Measurements from ENCODE around the gene GRB2.

Gene GRB2

GRCh38 chr17:75412455-75413317 lies 7.2 kb upstream of the GRB2 start:
- peak; percentile 74 to 83 for DNase-seq

GRCh38 chr17:75411328-75412067 lies 6.0 kb upstream of the GRB2 start:
- DNase-seq: no peak

GRCh38 chr17:75410141-75410540 lies 4.7 kb upstream of the GRB2 start:
- DNase-seq: no peak

GRCh38 chr17:75407655-75408352 lies 2.3 kb upstream of the GRB2 start:
- no peak for DNase-seq

GRCh38 chr17:75406222-75406615 lies 741 bp upstream of the GRB2 start:
- no peak for DNase-seq

DNA sequence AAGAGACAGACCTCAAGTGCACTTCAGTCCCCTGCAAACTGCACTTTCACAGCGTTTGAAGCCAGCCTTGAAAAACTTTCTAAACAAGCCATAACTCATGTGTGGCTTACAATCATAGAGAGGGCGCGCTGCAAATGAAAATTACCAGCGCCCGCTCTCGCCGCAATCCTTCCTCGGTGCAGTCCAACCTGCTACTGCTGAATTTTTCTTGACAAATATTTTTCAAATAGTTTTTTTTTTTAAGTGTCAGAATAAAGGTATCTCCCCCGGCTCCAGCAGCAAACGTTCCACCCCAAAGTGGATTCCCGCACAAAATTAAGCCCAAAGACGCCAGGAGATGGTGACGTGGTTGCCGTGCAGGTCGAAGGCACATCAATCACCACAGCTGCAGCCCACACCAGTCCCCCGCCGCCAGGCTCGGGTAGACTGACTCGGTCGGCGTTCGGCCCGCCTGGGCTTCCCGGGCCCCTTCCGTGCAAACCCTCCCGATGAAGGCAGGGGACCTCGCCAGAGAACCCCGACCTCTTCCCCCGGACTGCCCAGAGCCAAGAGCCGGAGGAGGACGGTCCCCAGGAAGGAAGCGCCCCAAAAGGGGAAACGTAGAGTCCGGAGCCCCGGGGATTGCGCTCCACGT lies 630 bp downstream of the GRB2 start:
- DNase-seq: peak; percentile 19 to 48

- peak; percentile 41 to 62 for DNase-seq
Measured at GRCh38 chr17:75404223-75404730, 1.2 kb downstream of the GRB2 start.

- DNase-seq: no peak
Measured at GRCh38 chr17:75403131-75403530, 2.3 kb downstream of the GRB2 start.

DNA sequence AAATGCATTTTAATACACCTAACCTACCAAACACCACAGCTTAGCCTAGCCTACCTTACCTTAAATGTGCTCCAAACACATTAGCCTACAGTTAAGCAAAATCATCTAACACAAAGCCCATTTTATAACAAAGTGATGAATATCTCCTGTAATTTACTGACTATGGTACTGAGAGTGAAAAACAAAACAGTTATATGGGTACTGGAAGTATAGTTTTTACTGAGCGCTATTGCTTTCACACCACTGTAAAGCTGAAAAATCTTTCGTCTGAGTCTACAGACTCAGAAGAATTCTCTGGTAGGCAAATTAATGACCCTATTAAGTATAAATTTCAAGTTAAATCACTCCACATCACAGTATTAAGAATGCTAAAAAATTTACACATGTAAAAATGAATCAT lies 3.5 kb downstream of the GRB2 start:
- DNase-seq: no peak

DNA sequence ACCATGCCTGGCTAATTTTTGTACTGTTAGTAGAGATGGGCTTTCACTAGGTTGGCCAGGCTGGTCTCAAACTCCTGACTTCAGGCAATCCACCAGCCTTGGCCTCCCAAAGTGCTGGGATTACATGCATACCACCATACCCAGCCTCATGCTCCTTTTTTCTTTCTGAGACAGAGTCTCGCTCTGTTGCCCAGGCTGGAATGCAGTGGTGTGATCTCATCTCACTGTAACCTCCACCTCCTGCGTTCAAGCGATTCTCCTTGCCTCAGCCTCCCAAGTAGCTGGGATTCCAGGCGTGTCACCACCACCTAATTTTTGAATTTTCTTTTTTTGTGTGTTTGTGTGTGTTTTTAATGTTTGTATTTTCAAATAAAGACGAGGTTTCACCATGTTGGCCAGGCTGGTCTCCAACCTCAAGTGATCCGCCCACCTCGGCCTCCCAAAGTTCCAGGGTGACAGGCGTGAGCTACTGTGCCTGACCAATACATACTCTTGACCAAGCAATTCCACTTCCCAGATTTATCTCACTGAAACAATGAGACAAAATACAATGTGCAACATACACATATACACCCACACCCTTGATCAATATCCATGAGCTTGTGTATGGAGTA lies 5.0 kb downstream of the GRB2 start:
- DNase-seq: no peak

- DNase-seq: no peak
Measured at GRCh38 chr17:75398279-75398678, 7.2 kb downstream of the GRB2 start.

DNA sequence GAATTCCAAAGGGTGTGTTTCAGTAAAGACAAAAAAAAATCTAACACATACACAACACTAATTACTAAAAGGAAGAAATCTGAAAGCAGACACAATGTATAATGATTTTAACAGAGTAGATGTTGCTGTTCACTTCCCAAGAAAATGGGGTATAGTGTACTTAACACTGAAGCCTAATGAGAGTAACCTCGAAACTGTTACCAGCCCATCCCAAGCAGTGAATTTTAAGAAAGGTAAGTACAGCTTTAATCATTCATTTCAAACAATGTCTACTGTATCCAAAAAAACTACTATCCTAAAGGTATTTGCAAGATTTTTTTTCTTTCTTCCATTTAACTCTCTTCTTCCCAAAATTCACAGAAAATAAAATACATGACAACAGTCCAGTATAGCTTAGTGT lies 8.3 kb downstream of the GRB2 start:
- DNase-seq: no peak

DNA sequence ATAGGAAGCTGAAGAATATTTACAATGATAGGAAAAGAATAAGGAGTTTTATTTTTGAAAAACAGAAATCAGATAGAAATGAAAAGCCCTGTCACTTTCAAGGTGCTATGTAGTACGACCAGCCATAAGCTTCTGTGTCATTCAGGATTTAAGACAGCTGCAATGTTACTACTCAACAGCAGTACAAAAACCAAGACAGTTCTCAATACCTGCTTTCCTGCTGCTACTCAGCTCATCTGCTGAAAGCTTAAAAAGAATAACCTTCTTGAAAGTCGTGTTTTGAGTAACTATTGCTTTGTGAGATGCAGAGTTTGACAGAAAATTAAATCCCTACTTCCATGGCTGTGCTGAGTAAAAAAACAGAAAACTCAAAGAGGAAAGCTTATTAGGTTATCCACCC lies 8.7 kb downstream of the GRB2 start:
- DNase-seq: no peak

DNA sequence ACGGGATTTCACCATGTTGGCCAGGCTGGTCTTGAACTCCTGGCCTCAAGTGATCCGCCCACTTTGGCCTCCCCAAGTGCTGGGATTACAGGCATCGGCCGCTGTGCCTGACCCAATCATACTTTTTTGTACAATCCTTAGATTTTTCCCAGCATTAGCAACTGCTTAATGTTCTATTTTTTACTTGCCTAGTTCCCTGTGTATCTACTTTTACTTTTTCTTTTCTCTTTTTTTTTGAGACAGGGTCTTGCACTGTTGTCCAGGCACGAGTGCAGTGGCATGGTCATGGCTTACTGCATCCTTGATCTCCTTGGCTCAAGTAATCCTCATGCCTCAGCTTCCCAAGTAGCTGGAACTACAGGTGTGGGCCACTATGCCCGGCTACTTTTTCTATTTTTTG lies 9.5 kb downstream of the GRB2 start:
- DNase-seq: no peak

GRCh38 chr17:75394332-75394918 lies 11.1 kb downstream of the GRB2 start:
- no peak for DNase-seq

DNA sequence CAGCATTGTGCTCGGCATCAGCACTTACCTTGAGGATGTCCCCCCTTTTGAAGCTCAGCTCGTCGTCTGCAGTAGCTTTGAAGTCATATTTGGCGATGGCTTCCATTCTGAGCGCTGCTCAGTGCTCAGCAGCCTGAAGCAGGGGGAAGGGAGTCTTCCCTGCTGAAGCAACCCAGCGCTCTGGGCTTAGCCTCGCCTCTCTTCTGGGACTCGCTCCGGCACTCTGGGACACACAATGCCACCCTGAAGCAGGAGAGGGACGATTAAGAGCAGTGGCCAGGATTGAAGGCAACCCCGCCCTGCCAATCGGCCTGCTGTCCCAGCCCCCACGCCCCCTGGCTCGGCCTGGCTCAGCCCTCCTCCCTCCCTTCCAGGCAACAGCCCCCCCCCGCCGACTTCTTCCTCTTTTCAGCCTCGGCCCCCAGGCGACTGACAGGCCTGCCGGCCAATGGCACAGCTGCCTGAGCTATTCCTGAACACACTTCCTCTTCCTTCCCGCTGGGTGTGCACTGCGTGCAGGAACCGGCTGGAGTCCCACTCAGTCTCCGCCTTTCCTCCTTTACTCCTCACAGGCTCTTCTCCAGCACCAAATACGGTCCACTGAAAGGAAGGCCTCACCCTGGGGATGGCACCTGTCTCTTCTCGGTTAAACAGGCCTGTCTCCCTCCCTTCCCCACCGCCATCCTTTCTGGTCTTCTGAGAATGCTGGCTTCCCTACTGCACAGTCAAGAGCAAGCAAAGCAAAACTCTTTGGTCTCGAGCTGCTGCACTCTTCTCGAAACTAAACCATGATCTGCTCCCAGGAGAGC lies 11.8 kb downstream of the GRB2 start:
- peak; percentile 87 to 89 for DNase-seq

GRCh38 chr17:75392559-75392958 lies 12.9 kb downstream of the GRB2 start:
- DNase-seq: no peak

GRCh38 chr17:75390982-75391381 lies 14.5 kb downstream of the GRB2 start:
- no peak for DNase-seq

- no peak for DNase-seq
Measured at GRCh38 chr17:75388476-75389030, 16.9 kb downstream of the GRB2 start.

DNA sequence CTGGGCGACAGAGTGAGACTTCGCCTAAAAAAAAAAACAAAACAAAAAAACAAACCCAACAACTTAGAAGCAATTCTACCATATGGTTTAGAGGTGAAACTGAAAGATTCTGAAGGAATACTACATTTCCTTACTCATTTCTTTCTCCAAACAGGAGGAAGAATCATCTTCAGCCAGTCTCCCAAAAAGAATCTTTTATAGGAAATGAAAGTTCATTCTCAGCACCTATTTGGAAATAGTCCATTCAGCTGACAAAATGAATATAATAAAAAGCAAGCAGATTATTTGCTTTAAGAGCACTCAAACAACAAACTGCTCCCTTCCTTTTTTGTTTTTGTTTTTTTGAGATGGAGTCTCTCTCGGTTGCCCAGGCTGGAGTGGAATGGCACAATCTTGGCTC lies 17.7 kb downstream of the GRB2 start:
- DNase-seq: no peak

DNA sequence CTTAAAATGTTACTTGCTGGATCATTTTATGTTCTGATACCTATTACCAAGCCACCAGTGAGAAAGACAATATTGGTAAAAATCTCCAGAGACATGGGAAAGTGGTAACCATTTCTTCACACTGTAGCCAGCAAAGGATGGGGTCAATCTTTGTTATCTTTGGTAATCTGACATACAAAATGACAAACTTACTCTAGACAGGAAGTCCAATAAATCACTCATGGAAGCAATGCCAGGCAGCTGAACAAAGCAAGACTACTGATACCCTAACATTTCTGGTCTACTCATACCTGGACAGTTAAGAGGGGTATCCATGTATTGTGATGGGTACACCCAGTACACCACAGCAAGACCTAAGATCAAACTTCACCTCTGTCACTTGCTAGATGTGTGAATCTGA lies 19.0 kb downstream of the GRB2 start:
- no peak for DNase-seq

Data from CD4-positive, alpha-beta T cell treated with Interferon alpha-2 for 1 hour (primary cell).